Fibroblast of villous mesenchyme (primary cell): ENCODE data around the gene HOXA7. TPM values are rescaled to one million over a fixed set of nuclear protein-coding genes. Genes with fewer than 3 reads are reported as not detected.

Source experiments
- DNase-seq: peaks from one replicate; pipeline ENCODE4 v3.0.0-alpha.2; 2010; ENCODE audit warnings: low read depth
- H3K4me3 ChIP-seq: 2 replicates; pipeline ENCODE4 v1.5.1; 2011; ENCODE audit warnings: low read depth, mild to moderate bottlenecking, low read length
- total RNA-seq: library from RNA; depleted of rRNA; stranded (reverse); fragments of >200 nt; gene quantifications from 2 replicates; pipeline ENCODE4 v1.2.3, GENCODE V29; 2012
- TF ChIP-seq, protein P1 (sequence below): IDR thresholded peaks from 2 replicates; pipeline ENCODE4 v1.5.1; 2012; ENCODE audit warnings: low read depth, mild to moderate bottlenecking, low read length; ENCODE audit not compliant: insufficient read depth

Gene HOXA7
- total RNA-seq, 1 donor = 2.2 TPM

DNA sequence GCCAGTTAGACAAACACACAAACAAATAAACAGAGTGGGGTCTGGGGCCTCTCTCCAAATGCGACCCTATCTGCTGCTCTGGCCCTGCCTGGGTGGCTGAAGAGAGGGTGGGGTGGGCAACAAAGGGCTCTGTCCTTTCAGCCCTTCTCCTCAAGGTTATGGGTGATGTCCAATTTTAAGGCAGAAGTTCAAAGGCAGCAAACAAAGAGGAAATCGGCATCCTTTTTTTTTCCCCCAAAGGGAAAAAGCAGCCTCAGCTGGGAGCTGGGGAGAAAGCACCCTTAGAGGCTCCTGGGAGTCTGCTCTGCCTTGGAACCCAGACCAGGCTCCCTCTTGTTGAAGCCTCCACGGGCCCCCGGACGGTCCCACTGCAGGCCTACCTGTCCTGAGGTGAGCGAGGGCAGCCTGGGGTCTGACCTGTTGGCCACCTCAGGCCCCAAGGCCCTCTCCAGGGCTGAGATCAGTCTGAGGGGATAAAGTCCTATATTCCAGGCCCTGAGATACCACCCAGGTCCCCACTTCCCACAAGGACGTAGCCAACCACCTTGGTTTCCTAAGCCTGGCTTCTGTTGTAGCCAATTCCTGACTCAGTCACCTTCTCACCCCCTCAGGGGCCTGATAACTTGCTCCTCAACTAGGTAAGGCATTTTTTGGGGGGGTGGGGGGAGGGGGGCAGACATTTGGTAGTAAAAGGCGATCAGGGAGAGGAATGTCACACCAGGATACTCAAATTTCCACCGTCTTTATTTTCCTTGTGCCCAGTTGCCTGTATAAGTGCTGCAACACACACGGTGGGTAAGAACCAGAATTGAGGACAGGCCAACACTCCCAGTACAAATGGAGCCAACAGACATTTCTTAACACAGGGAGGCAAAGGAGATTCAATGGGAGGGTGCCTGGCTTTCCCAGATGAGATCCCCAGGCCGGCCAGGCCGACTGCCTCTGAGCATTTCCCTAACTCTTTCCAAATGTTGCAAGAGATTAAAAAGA, 24.3 kb upstream of the HOXA7 start:
- H3K4me3 ChIP-seq = peak overlapping the region; percentile 67
- DNase-seq = peak; percentile 58

DNA sequence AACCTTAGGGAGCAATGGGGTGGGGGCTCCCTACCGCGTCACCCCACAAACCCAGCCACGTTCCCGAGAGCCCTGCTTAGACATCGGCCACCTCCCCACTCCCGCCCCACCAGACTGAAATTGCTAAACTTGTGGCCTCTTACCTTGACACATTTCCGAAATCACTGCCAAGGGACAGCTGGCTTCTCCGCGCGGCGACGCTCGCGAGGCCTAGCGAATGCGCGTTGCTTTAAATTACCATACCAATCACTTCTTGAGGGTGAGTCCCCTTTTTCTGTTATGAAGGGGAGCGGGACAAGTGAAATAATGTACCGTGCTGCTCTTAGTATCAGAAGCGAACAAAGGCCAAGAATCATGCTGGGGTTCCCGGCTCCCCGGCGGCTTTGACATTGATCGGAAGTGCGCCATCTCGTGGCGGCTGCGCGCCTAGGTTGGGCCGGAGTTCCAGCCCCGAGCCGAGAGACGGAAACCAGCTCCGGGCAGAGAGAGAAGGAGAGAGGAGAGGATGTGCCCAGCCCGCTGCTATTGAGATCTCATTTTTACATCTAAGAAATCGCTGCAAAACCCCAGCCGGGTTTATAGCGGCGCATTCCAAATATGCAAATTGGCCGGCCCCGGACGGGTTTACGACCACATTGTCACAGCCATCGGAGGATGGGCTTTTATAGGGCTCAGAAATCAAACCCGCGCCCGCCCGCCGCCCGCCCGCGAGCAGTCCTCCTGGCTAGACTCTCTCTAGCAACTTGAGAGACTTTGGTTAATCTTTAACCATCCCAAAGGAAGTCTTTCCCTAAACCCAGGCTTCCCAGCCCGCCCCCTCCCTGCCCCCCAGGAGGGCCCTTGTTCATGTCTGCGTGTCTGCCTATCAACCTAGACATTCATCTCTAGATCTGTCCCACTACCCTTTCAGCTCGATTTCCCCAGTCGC, 23.3 kb upstream of the HOXA7 start:
- peak overlapping the region; percentile 67 for H3K4me3 ChIP-seq
- DNase-seq = peak; percentile 93
- TF ChIP-seq, protein P1, sequence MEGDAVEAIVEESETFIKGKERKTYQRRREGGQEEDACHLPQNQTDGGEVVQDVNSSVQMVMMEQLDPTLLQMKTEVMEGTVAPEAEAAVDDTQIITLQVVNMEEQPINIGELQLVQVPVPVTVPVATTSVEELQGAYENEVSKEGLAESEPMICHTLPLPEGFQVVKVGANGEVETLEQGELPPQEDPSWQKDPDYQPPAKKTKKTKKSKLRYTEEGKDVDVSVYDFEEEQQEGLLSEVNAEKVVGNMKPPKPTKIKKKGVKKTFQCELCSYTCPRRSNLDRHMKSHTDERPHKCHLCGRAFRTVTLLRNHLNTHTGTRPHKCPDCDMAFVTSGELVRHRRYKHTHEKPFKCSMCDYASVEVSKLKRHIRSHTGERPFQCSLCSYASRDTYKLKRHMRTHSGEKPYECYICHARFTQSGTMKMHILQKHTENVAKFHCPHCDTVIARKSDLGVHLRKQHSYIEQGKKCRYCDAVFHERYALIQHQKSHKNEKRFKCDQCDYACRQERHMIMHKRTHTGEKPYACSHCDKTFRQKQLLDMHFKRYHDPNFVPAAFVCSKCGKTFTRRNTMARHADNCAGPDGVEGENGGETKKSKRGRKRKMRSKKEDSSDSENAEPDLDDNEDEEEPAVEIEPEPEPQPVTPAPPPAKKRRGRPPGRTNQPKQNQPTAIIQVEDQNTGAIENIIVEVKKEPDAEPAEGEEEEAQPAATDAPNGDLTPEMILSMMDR = peak; percentile 90

More for the DNA sequence above, 24.3 kb upstream of the HOXA7 start:
- TF ChIP-seq, protein P1 = no peak

DNA sequence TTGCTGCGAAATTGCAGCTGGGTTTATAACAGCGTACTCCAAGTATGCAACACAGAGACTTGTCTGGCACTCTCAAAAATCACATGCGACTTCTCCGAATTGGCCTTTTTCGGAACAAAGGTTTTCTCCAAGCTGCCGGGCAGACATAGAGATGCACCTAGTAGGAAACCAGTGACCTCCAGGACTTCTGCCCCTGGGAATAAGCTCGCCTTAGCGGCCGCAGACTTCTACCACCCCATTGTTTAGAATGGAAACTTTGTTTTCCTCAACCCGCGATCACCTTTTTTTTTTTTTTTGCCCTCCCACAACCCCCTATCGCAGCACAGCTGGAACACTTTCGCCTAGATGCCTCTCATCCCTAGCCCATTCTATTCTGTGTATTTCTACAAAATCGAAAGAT, 22.6 kb upstream of the HOXA7 start:
- TF ChIP-seq, protein P1 = no peak

DNA sequence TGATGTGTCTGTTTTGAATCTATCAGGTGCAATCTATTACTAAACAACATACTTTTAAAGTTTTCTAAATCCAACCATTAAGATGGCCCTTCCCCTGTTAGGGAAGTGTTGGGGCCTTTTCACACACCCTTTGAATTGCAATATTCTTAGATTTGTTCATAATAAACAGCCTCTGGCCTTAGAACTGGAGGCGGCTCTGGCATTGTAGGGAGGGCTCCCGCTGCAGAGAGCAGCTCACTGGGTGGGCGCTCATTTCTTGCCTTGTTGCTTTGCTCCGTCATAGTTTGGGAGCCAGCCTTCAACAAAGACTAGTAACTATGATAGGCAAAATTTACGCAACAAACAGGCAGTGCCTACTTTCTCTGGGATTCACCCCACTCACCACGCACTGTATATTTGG, 21.9 kb upstream of the HOXA7 start:
- TF ChIP-seq, protein P1 = no peak
- H3K4me3 ChIP-seq = peak overlapping the region; percentile 67
- peak; percentile 88 for DNase-seq

More for the DNA sequence above, 22.6 kb upstream of the HOXA7 start:
- peak; percentile 54 for DNase-seq
- peak overlapping the region; percentile 67 for H3K4me3 ChIP-seq

DNA sequence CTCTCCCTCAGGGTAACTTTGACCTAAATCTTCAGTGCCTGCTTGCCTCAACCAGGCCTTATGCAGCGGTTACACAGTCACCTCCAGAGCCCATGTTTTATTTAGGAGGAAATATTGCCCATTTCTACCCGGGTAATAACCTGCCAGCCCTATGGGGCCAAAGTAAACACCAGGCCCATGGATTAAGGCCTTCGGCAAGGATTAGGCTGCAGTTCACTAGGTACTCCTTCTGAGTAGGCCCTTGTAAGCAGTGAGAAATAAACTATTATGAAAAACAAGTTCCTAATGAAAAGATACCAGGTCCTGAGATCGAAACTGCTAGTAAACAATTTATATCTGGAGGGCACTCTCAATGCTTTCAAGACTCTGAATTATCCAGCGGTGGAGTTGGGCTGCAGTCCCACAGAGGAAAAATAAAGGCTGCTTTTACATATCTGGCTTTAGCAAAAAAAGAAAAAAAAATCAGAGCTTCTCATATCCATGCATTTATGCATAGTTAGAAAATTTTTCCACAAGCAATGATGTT, 21.4 kb upstream of the HOXA7 start:
- TF ChIP-seq, protein P1 = no peak
- H3K4me3 ChIP-seq = peak overlapping the region; percentile 67
- DNase-seq = peak; percentile 65
